ENCODE measurements around the gene CMTR2.

Gene CMTR2

GRCh38 chr16:71262391-71262790, 26.8 kb downstream of the CMTR2 start:
- in situ Hi-C loops (cut with HindIII; ENCODE audit: low pct_unique_long_range_greater_than_20kb, low sequenced_read_pairs): no loop called here
- no peak for DNase-seq (ENCODE audit: low read depth in 1 of 2, low spot score in 1 of 2)
- no peak for TF ChIP-seq JUND (IDR thresholded peaks at IDR 0.05; ENCODE audit: low read depth)

DNA sequence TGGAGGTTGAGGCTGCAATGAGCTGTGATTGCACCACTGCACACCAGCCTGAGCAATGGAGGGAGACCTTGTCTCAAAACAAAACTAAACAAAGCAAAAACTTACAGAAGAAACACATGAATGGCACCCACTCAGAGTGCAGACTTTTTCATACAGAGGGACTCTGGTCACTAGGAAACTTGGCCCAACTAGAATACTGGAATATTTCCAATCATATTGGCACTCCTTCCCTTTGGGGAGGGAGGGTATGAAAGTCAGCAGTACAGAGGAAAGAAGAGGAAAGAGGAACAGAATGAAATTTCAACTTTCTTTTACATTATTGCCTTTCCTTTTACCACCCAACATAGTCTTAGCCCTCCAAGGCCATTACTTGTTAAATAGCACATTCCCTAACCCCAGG, 28.2 kb downstream of the CMTR2 start:
- in situ Hi-C loops (cut with HindIII; ENCODE audit: low pct_unique_long_range_greater_than_20kb, low sequenced_read_pairs): no loop called here
- TF ChIP-seq JUND (IDR thresholded peaks at IDR 0.05; ENCODE audit: low read depth): no peak
- no peak for DNase-seq (ENCODE audit: low read depth in 1 of 2, low spot score in 1 of 2)

DNA sequence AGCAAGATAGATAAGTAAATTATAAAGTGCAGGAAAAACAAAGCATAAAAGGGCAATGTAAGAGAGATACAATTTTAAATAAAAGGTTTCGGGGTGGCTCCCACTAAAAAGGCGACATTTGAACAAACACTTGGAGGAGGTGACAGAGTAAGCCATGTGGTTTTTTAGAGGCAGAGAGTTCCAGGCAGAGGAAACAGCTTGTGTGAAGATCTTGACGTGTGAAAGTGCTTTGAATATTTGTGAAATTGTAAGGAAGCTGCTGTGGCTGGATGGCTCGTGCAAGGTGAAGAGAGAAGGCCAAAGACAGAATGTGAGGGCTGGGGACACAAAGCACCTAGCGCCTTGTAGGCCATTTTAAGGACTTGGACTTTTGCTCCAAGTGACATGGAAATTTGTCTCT, 30.1 kb downstream of the CMTR2 start:
- in situ Hi-C loops (cut with HindIII; ENCODE audit: low pct_unique_long_range_greater_than_20kb, low sequenced_read_pairs): no loop called here

DNA sequence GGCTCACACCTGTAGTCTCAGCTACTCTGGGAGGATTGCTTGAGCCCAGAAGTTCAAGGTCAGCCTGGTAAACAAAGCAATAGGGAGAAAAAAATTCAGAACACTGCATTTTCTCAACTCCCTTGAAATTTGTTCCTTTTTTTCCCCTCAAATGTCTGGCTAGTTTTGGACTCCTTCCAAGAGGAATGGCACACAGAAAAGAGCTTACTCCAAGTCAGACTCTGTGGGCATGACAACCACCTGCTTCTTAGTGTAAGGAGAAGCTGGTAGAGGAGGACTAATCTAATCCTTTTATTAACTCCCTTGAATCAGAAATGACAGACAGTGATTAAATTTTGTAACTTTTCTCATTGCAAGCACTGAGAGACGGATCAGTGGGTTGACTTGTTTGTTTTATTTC, 30.8 kb downstream of the CMTR2 start:
- no peak for DNase-seq (ENCODE audit: low read depth in 1 of 2, low spot score in 1 of 2)
- in situ Hi-C loops (cut with HindIII; ENCODE audit: low pct_unique_long_range_greater_than_20kb, low sequenced_read_pairs): no loop called here

More for the DNA sequence above, 30.1 kb downstream of the CMTR2 start:
- no peak for TF ChIP-seq JUND (IDR thresholded peaks at IDR 0.05; ENCODE audit: low read depth)
- DNase-seq (ENCODE audit: low read depth in 1 of 2, low spot score in 1 of 2): no peak

DNA sequence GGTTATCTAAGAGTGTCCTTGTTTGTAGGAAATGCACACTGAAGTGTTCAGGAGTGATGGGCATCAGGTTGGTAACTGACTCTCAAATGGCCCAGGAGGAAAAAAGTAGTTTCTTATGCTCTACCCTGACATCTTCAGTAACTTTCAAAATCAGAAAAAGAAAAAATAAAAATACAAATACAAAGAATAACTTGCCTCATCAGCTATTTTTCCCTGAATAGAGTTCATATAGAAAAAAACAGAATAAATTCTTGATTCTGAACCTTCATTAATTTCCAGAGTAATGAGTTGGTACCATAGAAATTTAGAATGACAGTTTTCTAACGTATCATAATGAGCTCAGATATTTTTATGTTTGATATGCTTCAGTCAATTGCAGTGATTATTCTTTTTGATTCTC, 31.4 kb downstream of the CMTR2 start:
- TF ChIP-seq JUND (IDR thresholded peaks at IDR 0.05; ENCODE audit: low read depth): no peak
- in situ Hi-C loops (cut with HindIII; ENCODE audit: low pct_unique_long_range_greater_than_20kb, low sequenced_read_pairs): no loop called here
- DNase-seq (ENCODE audit: low read depth in 1 of 2, low spot score in 1 of 2): no peak

More for the DNA sequence above, 30.8 kb downstream of the CMTR2 start:
- no peak for TF ChIP-seq JUND (IDR thresholded peaks at IDR 0.05; ENCODE audit: low read depth)

DNA sequence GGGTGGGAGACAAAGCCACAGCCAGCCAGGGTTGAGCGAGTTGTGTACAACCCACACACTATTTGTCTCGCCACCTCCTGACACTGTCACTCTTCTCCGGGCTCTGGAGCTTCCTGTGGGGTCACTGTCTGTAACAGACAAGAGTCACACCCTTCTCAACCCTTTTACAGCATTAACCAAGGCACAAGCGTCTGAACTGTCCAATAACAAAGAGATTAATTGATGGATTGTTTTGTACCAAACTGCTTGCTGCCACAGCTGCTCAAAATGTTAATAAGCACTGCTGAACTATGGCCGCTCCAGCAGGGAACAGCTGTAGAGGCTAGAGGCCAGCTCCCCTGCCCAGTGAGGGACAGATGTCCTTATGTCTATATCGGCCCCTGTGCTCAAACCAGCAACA, 33.5 kb downstream of the CMTR2 start:
- in situ Hi-C loops (cut with HindIII; ENCODE audit: low pct_unique_long_range_greater_than_20kb, low sequenced_read_pairs): no loop called here
- TF ChIP-seq JUND (IDR thresholded peaks at IDR 0.05; ENCODE audit: low read depth): no peak
- DNase-seq (ENCODE audit: low read depth in 1 of 2, low spot score in 1 of 2): no peak

GRCh38 chr16:71254832-71255525, 34.2 kb downstream of the CMTR2 start:
- in situ Hi-C loops (cut with HindIII; ENCODE audit: low pct_unique_long_range_greater_than_20kb, low sequenced_read_pairs): no loop called here
- DNase-seq (ENCODE audit: low read depth in 1 of 2, low spot score in 1 of 2): no peak

GRCh38 chr16:71250461-71251235, 38.6 kb downstream of the CMTR2 start:
- in situ Hi-C loops (cut with HindIII; ENCODE audit: low pct_unique_long_range_greater_than_20kb, low sequenced_read_pairs): no loop called here
- no peak for TF ChIP-seq JUND (IDR thresholded peaks at IDR 0.05; ENCODE audit: low read depth)
- peak in 1 of 2 experiments; percentile 9 for DNase-seq (ENCODE audit: low read depth in 1 of 2, low spot score in 1 of 2)

More at GRCh38 chr16:71254832-71255525, 34.2 kb downstream of the CMTR2 start:
- no peak for TF ChIP-seq JUND (IDR thresholded peaks at IDR 0.05; ENCODE audit: low read depth)

DNA sequence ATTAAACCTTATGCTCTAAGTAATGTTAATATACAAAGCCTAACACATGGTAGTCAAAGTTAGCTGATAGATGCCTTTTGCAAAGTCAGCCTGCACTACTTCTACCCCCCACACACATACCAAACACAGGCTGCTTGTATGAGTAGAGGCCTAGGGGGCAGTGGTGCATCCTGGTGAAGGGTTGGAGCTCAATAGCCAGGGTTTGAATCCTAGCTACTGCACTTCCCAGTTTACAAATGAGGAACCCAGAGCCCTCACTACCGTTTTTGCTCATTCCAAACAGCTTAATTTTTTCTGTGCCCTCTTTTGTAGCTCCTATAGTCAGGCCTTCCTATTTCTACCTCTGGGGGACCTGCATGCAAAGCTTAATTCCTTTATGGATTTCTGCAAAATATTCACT, 39.8 kb downstream of the CMTR2 start:
- DNase-seq (ENCODE audit: low read depth in 1 of 2, low spot score in 1 of 2): no peak
- no peak for TF ChIP-seq JUND (IDR thresholded peaks at IDR 0.05; ENCODE audit: low read depth)
- in situ Hi-C loops (cut with HindIII; ENCODE audit: low pct_unique_long_range_greater_than_20kb, low sequenced_read_pairs): no loop called here

DNA sequence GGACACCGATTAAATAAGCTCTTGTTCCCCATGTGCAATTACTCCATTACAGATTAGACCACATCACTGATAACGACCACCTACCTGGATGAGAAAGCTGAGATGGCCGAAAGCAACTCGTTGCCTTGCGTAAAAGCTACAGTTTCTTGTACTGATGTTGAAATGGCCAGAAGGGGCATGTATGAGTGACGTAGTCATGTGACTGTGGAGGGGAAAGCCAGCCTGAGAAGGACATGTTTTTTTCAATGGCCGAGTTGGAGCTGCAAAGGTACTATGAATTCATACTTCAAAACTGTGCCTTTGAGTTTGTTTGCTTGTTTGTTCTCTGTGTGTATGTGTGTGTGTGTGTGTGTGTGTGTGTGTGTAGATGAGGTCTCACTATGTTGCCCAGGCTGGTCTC, 41.7 kb downstream of the CMTR2 start:
- TF ChIP-seq JUND (IDR thresholded peaks at IDR 0.05; ENCODE audit: low read depth): no peak
- DNase-seq (ENCODE audit: low read depth in 1 of 2, low spot score in 1 of 2): no peak
- in situ Hi-C loops (cut with HindIII; ENCODE audit: low pct_unique_long_range_greater_than_20kb, low sequenced_read_pairs): no loop called here

- DNase-seq (ENCODE audit: low read depth in 1 of 2, low spot score in 1 of 2): no peak
- TF ChIP-seq JUND (IDR thresholded peaks at IDR 0.05; ENCODE audit: low read depth): no peak
- in situ Hi-C loops (cut with HindIII; ENCODE audit: low pct_unique_long_range_greater_than_20kb, low sequenced_read_pairs): no loop called here
These were observed 42.9 kb downstream of the CMTR2 start for GRCh38 chr16:71246309-71246708.

GRCh38 chr16:71244521-71244920, 44.7 kb downstream of the CMTR2 start:
- TF ChIP-seq JUND (IDR thresholded peaks at IDR 0.05; ENCODE audit: low read depth): no peak
- in situ Hi-C loops (cut with HindIII; ENCODE audit: low pct_unique_long_range_greater_than_20kb, low sequenced_read_pairs): no loop called here
- DNase-seq (ENCODE audit: low read depth in 1 of 2, low spot score in 1 of 2): no peak

- no peak for DNase-seq (ENCODE audit: low read depth in 1 of 2, low spot score in 1 of 2)
- no peak for TF ChIP-seq JUND (IDR thresholded peaks at IDR 0.05; ENCODE audit: low read depth)
These were observed 46.6 kb downstream of the CMTR2 start for GRCh38 chr16:71242601-71243000.

More at GRCh38 chr16:71242601-71243000, 46.6 kb downstream of the CMTR2 start:
- in situ Hi-C loops (cut with HindIII; ENCODE audit: low pct_unique_long_range_greater_than_20kb, low sequenced_read_pairs): no loop called here
